GM19324 (cell line): ENCODE measurements around the gene CHSY1.

Experiments used
- ATAC-seq: cut with Tn5 transposase; IDR thresholded peaks from one replicate; pipeline ENCODE4 v1.9.1; 2021; ENCODE audit warnings: mild to moderate bottlenecking, moderate library complexity; ENCODE audit not compliant: unreplicated experiment, low FRiP score

The CHSY1 gene

GRCh38 chr15:101139986-101140696 lies 111.7 kb downstream of the CHSY1 start:
- ATAC-seq: no peak

GRCh38 chr15:101138913-101139880 lies 112.7 kb downstream of the CHSY1 start:
- ATAC-seq: peak; percentile 45

GRCh38 chr15:101138086-101138660 lies 113.7 kb downstream of the CHSY1 start:
- no peak for ATAC-seq

- no peak for ATAC-seq
Measured at GRCh38 chr15:101137312-101137940, 114.4 kb downstream of the CHSY1 start.

GRCh38 chr15:101136381-101137268 lies 115.2 kb downstream of the CHSY1 start:
- ATAC-seq: no peak

- peak; percentile 70 for ATAC-seq
Measured at GRCh38 chr15:101135532-101136166, 116.2 kb downstream of the CHSY1 start.

GRCh38 chr15:101134780-101135179 lies 117.1 kb downstream of the CHSY1 start:
- ATAC-seq: no peak

- no peak for ATAC-seq
Measured at GRCh38 chr15:101133751-101134261, 118.0 kb downstream of the CHSY1 start.

GRCh38 chr15:101133181-101133460 lies 118.7 kb downstream of the CHSY1 start:
- ATAC-seq: no peak

- no peak for ATAC-seq
Measured at GRCh38 chr15:101132390-101133180, 119.3 kb downstream of the CHSY1 start.

GRCh38 chr15:101131489-101132389 lies 120.1 kb downstream of the CHSY1 start:
- no peak for ATAC-seq

- no peak for ATAC-seq
Measured at GRCh38 chr15:101129851-101130380, 121.9 kb downstream of the CHSY1 start.

- no peak for ATAC-seq
Measured at GRCh38 chr15:101128221-101129015, 123.4 kb downstream of the CHSY1 start.

GRCh38 chr15:101127506-101128076 lies 124.3 kb downstream of the CHSY1 start:
- peak; percentile 62 for ATAC-seq

- ATAC-seq: peak; percentile 43
Measured at GRCh38 chr15:101126618-101127505, 125.0 kb downstream of the CHSY1 start.
